ENCODE results near the gene MIB1. TPM values are rescaled to one million over a fixed set of nuclear protein-coding genes. Genes with fewer than 3 reads are reported as not detected.

Gene MIB1
- polyA plus RNA-seq, 1 of the 3 experiments (the other 2 are of a cell fraction) = 5.0 TPM

DNA sequence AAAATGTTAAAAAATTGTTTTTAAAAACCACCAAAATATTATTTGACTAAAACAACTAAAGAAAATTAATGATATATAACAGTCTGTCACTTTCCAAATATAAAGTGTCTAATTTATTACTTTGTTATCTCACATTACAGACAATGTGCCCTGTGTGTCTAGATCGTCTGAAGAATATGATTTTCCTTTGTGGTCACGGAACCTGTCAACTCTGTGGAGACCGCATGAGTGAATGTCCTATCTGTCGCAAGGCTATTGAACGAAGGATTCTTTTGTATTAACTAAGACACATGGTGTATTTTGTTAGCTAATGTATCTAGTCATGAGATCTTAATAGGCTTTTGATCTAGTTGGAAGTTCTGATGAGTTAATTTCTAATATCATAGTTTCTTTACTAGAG, 123.8 kb downstream of the MIB1 start:
- ChIA-PET CTCF (no interaction called here), POLR2A (no interaction called here)
- H3K4me2 ChIP-seq = no peak overlapping the region
- H3K4me1 ChIP-seq (ENCODE audit: control insufficient read depth in 1 of 2, insufficient read depth in 2 of 2, low read depth in 1 of 2, low read length in 1 of 2) = no peaks in the 10 kb centered on the region
- H3K36me3 ChIP-seq (replicated peaks in 1 of 2; ENCODE audit: control insufficient read depth in 1 of 2, insufficient read depth in 2 of 2, low read length in 1 of 2) = peaks cover 55 to 66% of the 10 kb centered on the region in 2 experiments
- no peak overlapping the region for H3K27ac ChIP-seq (ENCODE audit: low read depth in 2 of 2, low read length in 1 of 2)
- no peak overlapping the region for H2AFZ ChIP-seq (ENCODE audit: low read depth)
- no peak overlapping the region for H3K9ac ChIP-seq
- no peaks in the 10 kb centered on the region for H3K79me2 ChIP-seq (ENCODE audit: insufficient read depth)
- no peaks in the 10 kb centered on the region for H3K9me3 ChIP-seq
- WGBS (ENCODE audit: low lambda C conversion rate) = 95% methylated on average over 5 of the region's 5 CpGs
- DNase-seq = no peak
- H3K9me2 ChIP-seq = no peaks in the 10 kb centered on the region
- no peak overlapping the region for H3K4me3 ChIP-seq (ENCODE audit: low read depth in 2 of 2, low read length in 1 of 2)
- no peaks in the 10 kb centered on the region for H4K20me1 ChIP-seq (ENCODE audit: insufficient read depth)
- H3F3A ChIP-seq (replicated peaks; ENCODE audit: insufficient read depth) = no peaks in the 10 kb centered on the region
- TF ChIP-seq RCOR1 (IDR thresholded peaks at IDR 0.05; ENCODE audit: low read length) (no peak), TAF1 (IDR thresholded peaks at IDR 0.05; ENCODE audit: borderline replicate concordance, low read depth, low read length) (no peak), FOXJ3 (CRISPR knock-in tag; IDR thresholded peaks at IDR 0.05) (no peak)
- H3K27me3 ChIP-seq (ENCODE audit: insufficient read depth) = no peaks in the 10 kb centered on the region

- CTCF ChIA-PET = no interaction called here
- no peak for DNase-seq
- Histone ChIP-seq H3K4me1 (ENCODE audit: control insufficient read depth in 1 of 2, insufficient read depth in 2 of 2, low read depth in 1 of 2, low read length in 1 of 2) (no peaks in the 10 kb centered on the region), H3F3A (replicated peaks; ENCODE audit: insufficient read depth) (no peaks in the 10 kb centered on the region), H3K36me3 (replicated peaks in 1 of 2; ENCODE audit: control insufficient read depth in 1 of 2, insufficient read depth in 2 of 2, low read length in 1 of 2) (peaks cover 52 to 70% of the 10 kb centered on the region in 2 experiments), H4K20me1 (ENCODE audit: insufficient read depth) (no peaks in the 10 kb centered on the region), H3K9me3 (no peaks in the 10 kb centered on the region), H3K9ac (no peak overlapping the region), H3K27ac (ENCODE audit: low read depth in 2 of 2, low read length in 1 of 2) (no peak overlapping the region), H3K4me3 (ENCODE audit: low read depth in 2 of 2, low read length in 1 of 2) (no peak overlapping the region), H3K4me2 (no peak overlapping the region), H3K27me3 (ENCODE audit: insufficient read depth) (no peaks in the 10 kb centered on the region), H3K9me2 (no peaks in the 10 kb centered on the region), H3K79me2 (ENCODE audit: insufficient read depth) (no peaks in the 10 kb centered on the region), H2AFZ (ENCODE audit: low read depth) (no peak overlapping the region)
- POLR2A ChIA-PET = no interaction called here
- WGBS (ENCODE audit: low lambda C conversion rate) = 61% methylated on average over 2 of the region's 2 CpGs
- TF ChIP-seq, protein P1, sequence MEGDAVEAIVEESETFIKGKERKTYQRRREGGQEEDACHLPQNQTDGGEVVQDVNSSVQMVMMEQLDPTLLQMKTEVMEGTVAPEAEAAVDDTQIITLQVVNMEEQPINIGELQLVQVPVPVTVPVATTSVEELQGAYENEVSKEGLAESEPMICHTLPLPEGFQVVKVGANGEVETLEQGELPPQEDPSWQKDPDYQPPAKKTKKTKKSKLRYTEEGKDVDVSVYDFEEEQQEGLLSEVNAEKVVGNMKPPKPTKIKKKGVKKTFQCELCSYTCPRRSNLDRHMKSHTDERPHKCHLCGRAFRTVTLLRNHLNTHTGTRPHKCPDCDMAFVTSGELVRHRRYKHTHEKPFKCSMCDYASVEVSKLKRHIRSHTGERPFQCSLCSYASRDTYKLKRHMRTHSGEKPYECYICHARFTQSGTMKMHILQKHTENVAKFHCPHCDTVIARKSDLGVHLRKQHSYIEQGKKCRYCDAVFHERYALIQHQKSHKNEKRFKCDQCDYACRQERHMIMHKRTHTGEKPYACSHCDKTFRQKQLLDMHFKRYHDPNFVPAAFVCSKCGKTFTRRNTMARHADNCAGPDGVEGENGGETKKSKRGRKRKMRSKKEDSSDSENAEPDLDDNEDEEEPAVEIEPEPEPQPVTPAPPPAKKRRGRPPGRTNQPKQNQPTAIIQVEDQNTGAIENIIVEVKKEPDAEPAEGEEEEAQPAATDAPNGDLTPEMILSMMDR (IDR thresholded peaks at IDR 0.05) = no peak
- TF ChIP-seq FOSL2 (IDR thresholded peaks at IDR 0.05; ENCODE audit: borderline replicate concordance, low read depth) = no peak
- no peak for TF ChIP-seq TCF12 (IDR thresholded peaks at IDR 0.05)
- TF ChIP-seq PBX3 (IDR thresholded peaks at IDR 0.05) = no peak
- TF ChIP-seq, protein P2, sequence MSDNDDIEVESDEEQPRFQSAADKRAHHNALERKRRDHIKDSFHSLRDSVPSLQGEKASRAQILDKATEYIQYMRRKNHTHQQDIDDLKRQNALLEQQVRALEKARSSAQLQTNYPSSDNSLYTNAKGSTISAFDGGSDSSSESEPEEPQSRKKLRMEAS (IDR thresholded peaks at IDR 0.05; ENCODE audit: low read depth) = no peak
- no peak for TF ChIP-seq FOXM1 (IDR thresholded peaks at IDR 0.05; ENCODE audit: low read depth)
- no peak for TF ChIP-seq EP300 (IDR thresholded peaks at IDR 0.05; ENCODE audit: borderline replicate concordance in 1 of 2, low read depth in 1 of 2, low read length in 1 of 2)
- no peak for TF ChIP-seq MXI1 (IDR thresholded peaks at IDR 0.05; ENCODE audit: low read depth, low read length)
- TF ChIP-seq RFX5 (IDR thresholded peaks at IDR 0.05; ENCODE audit: low read length) = no peak
Observed at GRCh38 chr18:21865043-21865442, 124.5 kb downstream of the MIB1 start.
